B cell (primary cell): Measurements from ENCODE around the gene CENPL.

Experiments
- CTCF ChIP-seq: fragments of 200-600 bp; IDR thresholded peaks from one replicate; pipeline ENCODE4 v1.8.0; 2022; ENCODE audit warnings: antibody characterized with exemption, mild to moderate bottlenecking
- EZH2 ChIP-seq: IDR thresholded peaks from 2 replicates; pipeline ENCODE4 v1.6.1; 2012; ENCODE audit warnings: borderline replicate concordance, low read depth, mild to moderate bottlenecking, moderate library complexity, low read length; ENCODE audit not compliant: insufficient read depth, poor library complexity, severe bottlenecking

- TF ChIP-seq CTCF (no peak), EZH2 (no peak)
Observed at GRCh38 chr1:173824315-173825081, at the start of gene CENPL, which contains the start of gene DARS2.
